ENCODE results near the gene MRPS18C.

Gene MRPS18C

GRCh38 chr4:83455281-83456183 lies at the start of gene MRPS18C, which contains the start of gene HELQ:
MRPS18C (plus strand) TSS chr4:83456058; CDS start chr4:83456078, 20 bp downstream.
HELQ (minus strand) TSS chr4:83455823; CDS start chr4:83455693, 130 bp downstream.
- DNase-seq (ENCODE audit: low read depth in 2 of 2), result peak; percentile 85 to 87

- no peak for DNase-seq (ENCODE audit: low read depth in 2 of 2)
These were observed 47.0 kb upstream of the MRPS18C start for GRCh38 chr4:83408908-83409307.

DNA sequence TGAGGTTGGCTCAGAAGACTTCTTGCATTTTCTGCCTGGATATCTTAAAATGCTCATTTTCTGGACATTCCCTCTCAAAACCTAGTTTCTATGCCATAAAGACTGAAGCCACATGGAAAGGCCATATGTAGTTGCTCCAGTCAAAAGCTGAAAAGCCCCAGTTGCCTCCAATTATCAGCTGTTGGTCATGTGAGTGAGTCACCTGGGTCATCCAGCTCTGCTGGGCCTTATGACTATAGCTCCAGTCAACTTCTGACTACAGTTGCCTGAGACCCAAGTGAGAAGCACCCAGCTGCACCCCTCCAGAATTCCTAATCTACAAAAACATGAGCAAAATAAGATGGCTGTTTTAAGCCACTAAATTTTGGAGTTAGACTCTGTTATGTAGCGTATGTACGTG lies 42.2 kb upstream of the MRPS18C start:
- no peak for DNase-seq (ENCODE audit: low read depth in 2 of 2)

- DNase-seq (ENCODE audit: low read depth in 2 of 2), result no peak
These were observed 38.3 kb upstream of the MRPS18C start for GRCh38 chr4:83417566-83417965.

- DNase-seq (ENCODE audit: low read depth in 2 of 2), result no peak
These were observed 37.6 kb upstream of the MRPS18C start for GRCh38 chr4:83418211-83418610.

DNA sequence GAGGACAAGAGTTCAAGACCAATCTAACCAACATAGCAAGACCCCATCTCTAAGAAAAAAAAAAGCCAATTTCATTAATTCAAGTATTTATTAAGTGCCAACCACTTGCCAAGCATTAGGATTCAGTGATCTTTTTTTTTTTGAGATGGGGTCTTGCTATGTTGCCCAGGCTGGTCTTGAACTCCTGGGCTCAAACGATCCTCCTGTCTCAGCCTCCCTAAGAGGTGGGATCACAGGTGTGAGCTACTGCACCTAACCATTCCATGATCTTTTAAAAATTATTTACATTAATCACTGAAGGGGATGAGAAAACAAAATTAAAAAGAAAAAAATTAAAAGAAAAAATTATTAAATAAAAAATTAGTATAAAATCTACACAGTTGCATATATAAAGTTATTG lies 24.7 kb upstream of the MRPS18C start:
- no peak for DNase-seq (ENCODE audit: low read depth in 2 of 2)

DNA sequence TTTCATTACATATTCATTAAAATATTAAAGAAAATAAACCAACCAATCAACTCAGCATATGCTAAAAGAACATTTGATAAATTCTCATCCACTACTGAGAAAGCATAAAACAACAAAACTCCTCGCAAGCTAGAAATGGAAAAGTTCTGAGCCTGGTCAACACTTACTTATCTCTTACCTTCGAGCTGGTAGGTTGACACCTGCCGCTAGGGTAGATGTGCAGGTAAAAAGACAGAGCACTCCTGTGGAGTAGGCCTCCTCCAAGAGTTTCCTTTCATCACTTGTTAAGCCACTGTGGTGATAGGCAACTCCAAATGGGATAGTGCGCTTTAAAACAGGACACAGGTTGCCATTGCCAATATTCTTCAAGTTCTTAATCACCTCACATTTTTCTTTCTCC lies 19.2 kb upstream of the MRPS18C start:
- DNase-seq (ENCODE audit: low read depth in 2 of 2), result no peak

GRCh38 chr4:83438719-83439118 lies 17.1 kb upstream of the MRPS18C start:
- no peak for DNase-seq (ENCODE audit: low read depth in 2 of 2)

DNA sequence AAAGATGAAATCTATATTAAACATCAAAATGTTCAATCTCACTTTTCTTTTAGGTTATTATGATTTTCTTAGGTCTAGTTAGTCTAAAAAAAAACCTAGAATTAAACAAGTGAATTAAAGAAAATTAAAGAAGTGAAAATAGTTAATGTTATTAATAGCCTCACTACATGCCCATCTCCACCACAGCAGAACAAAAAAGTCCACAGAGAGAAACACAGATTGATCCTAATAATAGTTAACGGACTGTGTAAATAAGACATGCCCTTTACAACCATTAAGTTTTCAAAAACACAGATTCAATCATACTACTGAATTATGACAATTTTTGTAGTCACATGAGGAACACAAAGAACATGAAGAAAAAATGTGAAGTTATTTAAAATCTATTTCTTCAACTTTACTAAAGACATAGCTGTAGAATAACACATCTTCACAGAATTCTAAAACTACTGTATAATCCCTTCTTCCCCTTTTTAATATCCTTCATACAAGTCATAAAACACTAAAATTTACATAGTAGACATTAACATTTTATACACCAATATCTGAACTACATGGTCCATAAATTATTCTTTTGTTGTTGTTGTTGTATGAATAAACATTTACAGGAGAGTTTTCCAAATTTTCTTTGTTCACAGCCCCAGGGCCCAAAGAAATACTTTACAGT lies 15.6 kb upstream of the MRPS18C start:
- no peak for DNase-seq (ENCODE audit: low read depth in 2 of 2)

- DNase-seq (ENCODE audit: low read depth in 2 of 2), result no peak
These were observed 15.0 kb upstream of the MRPS18C start for GRCh38 chr4:83440899-83441298.

DNA sequence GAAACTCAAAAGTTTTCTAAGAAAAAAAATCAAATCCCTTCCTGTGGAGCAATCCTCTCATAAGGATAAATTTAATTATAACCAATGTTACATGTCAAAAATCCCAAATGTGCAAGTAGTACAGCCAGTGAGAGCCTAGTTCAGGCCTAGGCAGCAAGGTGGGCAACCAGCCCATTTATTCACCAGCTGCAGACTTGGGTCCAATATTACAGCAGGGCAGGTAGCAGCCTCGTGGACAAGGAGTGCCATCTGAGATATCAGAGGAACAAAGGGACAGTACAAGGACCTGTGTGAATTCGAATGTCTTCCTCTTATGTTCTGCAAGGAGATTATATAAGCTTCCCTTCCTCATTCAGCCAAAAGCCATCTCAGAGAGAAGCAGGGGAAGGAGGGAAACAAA lies 6.8 kb upstream of the MRPS18C start:
- no peak for DNase-seq (ENCODE audit: low read depth in 2 of 2)

DNA sequence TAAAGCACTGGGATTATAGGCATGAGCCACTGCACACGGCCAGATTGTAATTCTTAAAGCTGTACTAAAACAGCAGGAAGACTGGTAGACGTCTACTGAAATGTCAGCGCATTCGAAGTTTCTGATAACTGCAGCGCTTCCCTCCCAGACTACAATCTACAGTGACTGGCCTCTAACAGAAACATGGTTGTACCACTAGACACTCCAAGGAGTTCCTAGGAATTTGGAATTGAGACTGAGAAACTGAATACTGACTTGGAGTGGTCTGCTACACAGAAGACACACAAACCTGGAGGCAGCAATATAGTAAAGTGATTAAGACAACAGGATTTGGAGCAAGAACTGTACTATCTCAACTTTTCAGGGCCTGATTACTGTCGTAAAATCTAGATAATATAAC lies 1.2 kb upstream of the MRPS18C start:
- no peak for DNase-seq (ENCODE audit: low read depth in 2 of 2)

GRCh38 chr4:83456184-83456501 lies 285 bp downstream of the MRPS18C start:
- DNase-seq (ENCODE audit: low read depth in 2 of 2), result no peak

GRCh38 chr4:83473423-83473822 lies 17.6 kb downstream of the MRPS18C start:
- DNase-seq (ENCODE audit: low read depth in 2 of 2), result no peak

GRCh38 chr4:83473966-83474365 lies 18.1 kb downstream of the MRPS18C start:
- no peak for DNase-seq (ENCODE audit: low read depth in 2 of 2)

DNA sequence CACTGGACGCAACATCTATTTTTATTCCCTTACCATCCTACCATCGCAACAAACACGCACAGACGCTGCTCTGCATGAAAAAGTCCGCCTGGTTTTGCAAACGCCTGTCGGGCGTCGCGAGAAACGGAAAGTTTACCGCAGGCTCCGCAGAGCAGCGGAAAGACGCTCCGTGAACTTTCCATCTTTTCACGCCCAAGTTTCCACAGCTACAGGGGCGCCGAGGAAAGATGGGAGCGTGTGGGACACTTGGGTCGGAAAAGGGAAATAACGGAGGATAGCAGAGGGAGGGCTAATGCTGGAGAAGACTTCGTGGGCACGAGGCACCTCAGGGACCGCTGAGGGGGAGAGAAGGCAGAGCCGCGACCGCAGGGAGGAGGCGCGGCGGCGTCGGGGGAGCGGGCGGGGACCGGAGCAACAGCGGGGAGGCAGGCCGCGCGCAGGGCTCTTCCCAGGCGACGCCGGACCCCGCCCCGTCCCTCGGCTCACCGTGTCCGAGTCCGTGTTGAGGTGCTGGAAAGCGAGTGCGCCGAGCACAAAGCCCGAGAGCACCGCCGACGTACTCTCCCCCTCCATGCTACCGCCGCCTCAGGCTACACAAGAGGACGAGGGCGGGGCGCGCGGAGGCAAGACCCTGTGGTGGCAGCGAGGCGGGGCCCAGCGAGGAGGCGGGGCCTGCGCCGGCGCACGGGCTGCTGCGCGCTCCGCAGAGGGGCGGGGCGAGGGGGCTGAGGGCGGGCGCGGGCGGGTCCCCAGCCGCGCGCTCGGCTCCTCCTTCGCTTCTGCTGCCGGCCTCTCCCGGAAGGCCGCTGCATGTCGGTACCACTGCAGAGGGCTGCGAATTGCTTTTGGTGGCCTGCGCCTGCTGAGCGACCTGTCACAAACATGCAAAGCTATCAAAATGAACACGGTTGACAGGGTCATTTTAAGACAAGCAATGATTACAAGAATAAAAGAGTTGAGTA lies 28.9 kb downstream of the MRPS18C start, which contains the start of gene ABRAXAS1:
ABRAXAS1 (minus strand) TSS at position 601 of the 962 bp plus-strand sequence; CDS start at position 573, 28 bp downstream.
- DNase-seq (ENCODE audit: low read depth in 2 of 2), result peak; percentile 89 to 91

GRCh38 chr4:83486457-83487129 lies 30.7 kb downstream of the MRPS18C start:
- no peak for DNase-seq (ENCODE audit: low read depth in 2 of 2)

GRCh38 chr4:83489711-83490326 lies 34.0 kb downstream of the MRPS18C start:
- DNase-seq (ENCODE audit: low read depth in 2 of 2), result no peak

GRCh38 chr4:83490876-83491450 lies 35.1 kb downstream of the MRPS18C start:
- DNase-seq (ENCODE audit: low read depth in 2 of 2), result no peak
